OCI-LY7 (cell line): Measurements from ENCODE around the gene ZNF148. TPM values are rescaled to one million over a fixed set of nuclear protein-coding genes. Genes with fewer than 3 reads are reported as not detected.

Experiments
- BruUV-seq: library from RNA; stranded (reverse); fragments of 400-500 nt; replicated peaks from 2 replicates; lab custom pipeline; 2021; lab: Mats Ljungman, UMichigan
- CTCF ChIA-PET: fragments of 300-600 bp; sonication (Branson Sonifier 250); formaldehyde crosslinking; loops from one replicate; lab custom pipeline; 2022; ENCODE audit warnings: antibody characterized with exemption; ENCODE audit not compliant: unreplicated experiment; lab: Charles Lee
- POLR2A ChIA-PET: fragments of 300-600 bp; sonication (Branson Sonifier 250); formaldehyde crosslinking; loops from one replicate; lab custom pipeline; 2022; ENCODE audit warnings: antibody characterized with exemption; lab: Charles Lee
- DNase-seq: peaks from one replicate; pipeline ENCODE4 v3.0.0-alpha.2; 2015; ENCODE audit warnings: low spot score
- H2AFZ ChIP-seq: fragments of 200-600 bp; sonication (generic), shearing (Covaris generic); 2 replicates; pipeline ENCODE4 v1.6.1; 2014; ENCODE audit warnings: mild to moderate bottlenecking, antibody characterized with exemption, low read length, moderate library complexity
- H3K27ac ChIP-seq: fragments of 200-600 bp; sonication (generic); 2 replicates; pipeline ENCODE4 v1.5.1; 2014; ENCODE audit warnings: mixed run types, low read depth, mild to moderate bottlenecking, moderate library complexity, low read length, inconsistent platforms; ENCODE audit not compliant: poor library complexity, severe bottlenecking
- H3K36me3 ChIP-seq: fragments of 200-600 bp; sonication (generic); 2 replicates; pipeline ENCODE4 v1.6.1; 2014; ENCODE audit warnings: mild to moderate bottlenecking, antibody characterized with exemption, low read length, moderate library complexity, mixed read lengths; ENCODE audit not compliant: insufficient read depth
- H3K4me1 ChIP-seq: fragments of 200-600 bp; sonication (generic); 2 replicates; pipeline ENCODE4 v1.5.1; 2014; ENCODE audit warnings: mild to moderate bottlenecking, low read length; ENCODE audit not compliant: insufficient read depth, poor library complexity, severe bottlenecking
- H3K4me2 ChIP-seq: fragments of 200-600 bp; sonication (generic); 2 replicates; pipeline ENCODE4 v1.6.1; 2014; ENCODE audit warnings: mild to moderate bottlenecking, low read length
- H3K4me3 ChIP-seq: fragments of 200-600 bp; sonication (generic); 2 replicates; pipeline ENCODE4 v1.5.1; 2014; ENCODE audit warnings: mild to moderate bottlenecking, low read depth, low read length; ENCODE audit not compliant: poor library complexity, severe bottlenecking
- H3K79me2 ChIP-seq: fragments of 200-600 bp; sonication (generic); 2 replicates; pipeline ENCODE4 v1.6.1; 2016; ENCODE audit warnings: low read depth, mild to moderate bottlenecking, low read length, moderate library complexity, mixed read lengths; ENCODE audit not compliant: insufficient read depth
- H3K9me2 ChIP-seq: fragments of 200-600 bp; sonication (generic); 2 replicates; pipeline ENCODE4 v1.6.1; 2016; ENCODE audit warnings: mild to moderate bottlenecking, low read length, mixed read lengths; ENCODE audit not compliant: insufficient read depth
- H3K9me3 ChIP-seq: fragments of 200-600 bp; sonication (generic); 2 replicates; pipeline ENCODE4 v1.6.1; 2014; ENCODE audit warnings: mild to moderate bottlenecking, mixed run types, low read length, mixed read lengths
- H4K20me1 ChIP-seq: fragments of 200-600 bp; sonication (generic); 2 replicates; pipeline ENCODE4 v1.6.1; 2014; ENCODE audit warnings: mild to moderate bottlenecking, antibody characterized with exemption, low read length, moderate library complexity, mixed read lengths; ENCODE audit not compliant: insufficient read depth
- CTCF ChIP-seq: fragments of 200-600 bp; sonication (generic); conservative IDR thresholded peaks from 2 replicates; pipeline ENCODE4 v1.5.1; 2014; ENCODE audit warnings: mild to moderate bottlenecking, antibody characterized with exemption, low read length, moderate library complexity, mixed read lengths
- EZH2phosphoT487 ChIP-seq: fragments of 200-600 bp; sonication (generic); IDR thresholded peaks from 2 replicates; pipeline ENCODE4 v1.6.1; 2018; ENCODE audit warnings: low read depth, borderline replicate concordance, mild to moderate bottlenecking, mixed run types, antibody characterized with exemption, low read length, moderate library complexity, mixed read lengths
- intact Hi-C: fragments of 100-400 bp; cut with micrococcal nuclease; formaldehyde crosslinking; loops from one replicate; pipeline ENCODE4 v1.10.0; 2022; ENCODE audit not compliant: unreplicated experiment
- total RNA-seq, 2 experiments: library from RNA; depleted of rRNA in 1 of 2; stranded (reverse); fragments of >200 nt in 1 of 2; shearing (Covaris generic) in 1 of 2; gene quantifications; 2 replicates each; pipeline ENCODE4 v1.2.3, GENCODE V29; 2014 to 2022

ZNF148 gene
- total RNA-seq, 2 experiments from 2014 or later: 19.8 to 35.4 TPM

DNA sequence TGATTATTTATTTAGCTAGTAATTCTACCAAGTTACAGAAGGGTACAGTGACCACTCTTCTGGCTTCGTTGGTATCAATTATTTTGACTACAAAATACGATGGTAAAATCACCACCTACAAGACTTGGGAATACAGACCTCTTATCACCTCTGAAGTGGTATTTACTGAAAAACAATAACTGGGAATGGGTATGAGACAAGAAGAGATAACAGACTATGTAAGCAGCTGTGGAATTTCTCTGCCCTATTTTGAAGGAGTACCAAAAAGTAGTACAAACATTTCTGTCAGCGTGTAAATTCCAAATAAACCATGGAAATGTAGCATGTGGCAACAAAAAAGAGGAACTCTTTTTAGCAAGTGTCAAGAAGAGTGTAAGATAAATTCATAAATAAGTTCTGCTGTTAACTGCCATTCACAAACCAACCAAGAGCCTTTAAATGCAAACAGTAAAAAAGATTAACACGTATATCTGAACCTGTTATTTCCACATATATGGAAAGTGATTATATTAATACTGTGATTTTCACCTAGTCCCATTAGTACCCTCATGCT, 85.6 kb downstream of the ZNF148 start:
- ChIA-PET POLR2A (no interaction called here), CTCF (no interaction called here)
- intact Hi-C loops: no loop called here
- no peak overlapping the region for H3K4me3 ChIP-seq
- H2AFZ ChIP-seq: no peak overlapping the region
- H3K4me1 ChIP-seq: peaks cover 5% of the 10 kb centered on the region
- 0 out of 2 replicates have a peak, but pooled peaks cover 6% of the 10 kb centered on the region for H4K20me1 ChIP-seq
- no peak overlapping the region for H3K27ac ChIP-seq
- TF ChIP-seq CTCF: no peak
- TF ChIP-seq EZH2phosphoT487: no peak
- peaks cover 28% of the 10 kb centered on the region for H3K36me3 ChIP-seq
- peaks cover 6% of the 10 kb centered on the region; the same call in 1 of the 2 replicates for H3K79me2 ChIP-seq
- H3K9me3 ChIP-seq: no peaks in the 10 kb centered on the region
- no peaks in the 10 kb centered on the region for H3K9me2 ChIP-seq
- no TSS peak for BruUV-seq
- DNase-seq: no peak
- H3K4me2 ChIP-seq: no peak overlapping the region

DNA sequence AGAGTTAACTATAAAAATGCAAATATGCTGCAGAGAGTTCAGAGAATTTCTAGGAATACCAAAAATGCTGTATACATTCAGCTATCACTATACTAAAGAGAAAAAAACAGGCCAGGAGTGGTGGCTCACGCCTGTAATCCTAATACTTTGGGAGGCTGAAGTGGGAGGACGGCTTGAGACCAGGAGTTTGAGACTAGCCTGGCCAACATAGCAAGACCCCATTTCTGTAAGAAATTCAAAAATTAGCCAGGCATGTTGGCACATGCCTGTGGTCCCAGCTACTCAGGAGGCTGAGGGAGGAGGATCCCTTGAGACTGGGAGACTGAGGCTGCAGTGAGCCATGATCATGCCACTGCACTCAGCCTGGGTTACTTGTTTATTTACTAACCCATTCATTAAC, 87.9 kb downstream of the ZNF148 start:
- POLR2A ChIA-PET: interaction anchor here (0.7 to 1.6 kb wide), 2 partner anchors 14 to 179 kb away, joined by 3 to 5 read pairs; no protein-coding TSS in a partner anchor
- intact Hi-C loops: no loop called here
- 0 out of 2 replicates have a peak, but pooled peaks cover 6% of the 10 kb centered on the region for H4K20me1 ChIP-seq

More for the DNA sequence above, 87.9 kb downstream of the ZNF148 start:
- H3K4me2 ChIP-seq: no peak overlapping the region
- H3K27ac ChIP-seq: no peak overlapping the region
- no TSS peak for BruUV-seq
- no peak for TF ChIP-seq EZH2phosphoT487
- TF ChIP-seq CTCF: no peak
- H3K4me3 ChIP-seq: no peak overlapping the region
- H2AFZ ChIP-seq: no peak overlapping the region
- H3K36me3 ChIP-seq: peaks cover 33% of the 10 kb centered on the region
- H3K9me2 ChIP-seq: no peaks in the 10 kb centered on the region
- DNase-seq: no peak
- H3K4me1 ChIP-seq: peaks cover 5% of the 10 kb centered on the region
- H3K9me3 ChIP-seq: no peaks in the 10 kb centered on the region
- CTCF ChIA-PET: no interaction called here
- peaks cover 3% of the 10 kb centered on the region; the same call in 1 of the 2 replicates for H3K79me2 ChIP-seq
